Pancreas (tissue), 10 donors: ENCODE data around the gene RADIL. TPM values are rescaled to one million over a fixed set of nuclear protein-coding genes. Genes with fewer than 3 reads are reported as not detected.

ENCODE experiments used
- ATAC-seq, 4 donors: fragments of 200-7000 bp; cut with Tn5 transposase; one replicate each; pipeline versions ENCODE4 v1.8.0 to v1.9.1; 2020; ENCODE audit warnings: mild to moderate bottlenecking in 4 of 4, moderate library complexity in 4 of 4
- DNase-seq, 6 donors: peaks; one replicate each; pipeline ENCODE4 v3.0.0-alpha.2; 2020
- FAIRE-seq: peaks from 2 replicates; lab custom pipeline; 2012; peaks lifted over from hg19 to GRCh38; lab: Jason Lieb, UNC
- H3K27ac ChIP-seq, 4 donors: fragments of 200-600 bp; sonication (generic); 1 replicate in 3 of 4; 2 replicates in 1 of 4; pipeline versions ENCODE4 v1.5.0 to v1.8.0; 2020
- H3K27me3 ChIP-seq, 4 donors: fragments of 200-600 bp; one replicate each; pipeline ENCODE4 v1.8.0; 2021
- H3K36me3 ChIP-seq, 3 donors: fragments of 200-600 bp; sonication (generic) in 1 of 3; one replicate each; pipeline versions ENCODE4 v1.5.0 to v1.8.0; 2020 to 2021
- H3K4me1 ChIP-seq, 3 donors: fragments of 200-600 bp; one replicate each; pipeline ENCODE4 v1.8.0; 2021
- H3K4me3 ChIP-seq, 4 donors: fragments of 200-600 bp; sonication (generic) in 2 of 4; one replicate each; pipeline versions ENCODE4 v1.5.0 to v1.8.0; 2020 to 2021
- H3K9me3 ChIP-seq, 4 donors: fragments of 200-600 bp; one replicate each; pipeline ENCODE4 v1.8.0; 2021
- CTCF ChIP-seq, 4 donors: fragments of 200-600 bp; sonication (generic) in 3 of 4; IDR thresholded peaks; one replicate each; pipeline versions ENCODE4 v1.5.0 to v1.8.0; 2021; ENCODE audit warnings: antibody characterized with exemption in 4 of 4
- WGBS, 2 donors: extraction: QIAGEN DNeasy Blood & Tissue Kit; methylation state at CpG; one replicate each; pipeline ENCODE4 v1.1.7; 2013; 5-methylcytosine and 5-hydroxymethylcytosine counted together
- intact Hi-C, 3 donors: fragments of 100-400 bp; cut with DNase I; formaldehyde crosslinking; loops; one replicate each; pipeline versions ENCODE4 v1.11.1 to v1.14.2; 2022
- polyA plus RNA-seq, 2 donors: library from polyadenylated mRNA; stranded (reverse); fragments of 200-250 nt; gene quantifications; one replicate each; pipeline ENCODE4 v1.2.3, GENCODE V29; 2013
- total RNA-seq, 6 donors: library from RNA; stranded (reverse); fragmentation: NEBNext Ultra II Directional in 4 of 6; extraction: Animal tissue kit (Norgen Biotek cat#: 25700) in 4 of 6; gene quantifications; one replicate each; pipeline versions ENCODE4 v1.2.1 to v1.2.4, GENCODE V29; 2021 to 2023
- donor health status: healthy with polysubstance abuse.
- donor health status: DM: no; HTN: no; CAD: no; lungs with moderate emphysema.
- donor health status: DM: no; HTN: no; CAD: no.
- donor health status: control.
- donor health status: control.
- donor health status: Bipolar disorder and iron deficiency.
- donor health status: DM: yes; HTN: yes; CAD: no.
- donor health status: DM: no; HTN: no; CAD: no.
- donor health status: DM: no; HTN: no; CAD: no.
- donor health status: DM: yes; HTN: yes; CAD: no.

Gene RADIL
- total and polyA plus RNA-seq, 8 donors: 0.58 to 11.2 (median 3.5) TPM

GRCh38 chr7:4792537-4793126 lies 90.9 kb downstream of the RADIL start:
- 38 to 40% methylated on average over 45 to 47 of the region's 47 CpGs for whole genome bisulfite sequencing, 2 donors
- no peak for FAIRE-seq
- Histone ChIP-seq H3K27ac (no peak overlapping the region), H3K9me3 (no peaks in the 10 kb centered on the region), H3K4me3 (peak overlapping the region in 3 of 4 donors; percentile 25 to 51 (median 31)), H3K4me1 (peaks cover 0 to 3% (median 0%) of the 10 kb centered on the region in 3 donors), H3K27me3 (no peaks in the 10 kb centered on the region), H3K36me3 (peaks cover 0 to 25% (median 6%) of the 10 kb centered on the region in 3 donors)
- intact Hi-C loops: no loop called here
- no peak for TF ChIP-seq CTCF (IDR thresholded peaks at IDR 0.05)
- DNase-seq: peak in 2 of 6 donors; percentile 46 to 85
- ATAC-seq: peak; percentile 48 to 65 (median 58)

GRCh38 chr7:4791738-4792536 lies 91.6 kb downstream of the RADIL start:
- H3K27ac ChIP-seq: no peak overlapping the region
- H3K4me1 ChIP-seq: peaks cover 0 to 3% (median 0%) of the 10 kb centered on the region in 3 donors
- H3K27me3 ChIP-seq: no peaks in the 10 kb centered on the region
- no peak for FAIRE-seq
- H3K4me3 ChIP-seq: peak overlapping the region in 3 of 4 donors; percentile 25 to 51 (median 31)
- 51 to 55% methylated on average over 43 to 50 of the region's 50 CpGs for WGBS, 2 donors
- intact Hi-C loops: no loop called here
- peak; percentile 59 to 91 (median 76) for DNase-seq
- H3K36me3 ChIP-seq: peaks cover 0 to 30% (median 11%) of the 10 kb centered on the region in 3 donors
- TF ChIP-seq CTCF (IDR thresholded peaks at IDR 0.05): peak; percentile 50 to 79 (median 68)
- peak; percentile 66 to 93 (median 87) for ATAC-seq
- H3K9me3 ChIP-seq: no peaks in the 10 kb centered on the region

- Histone ChIP-seq H3K36me3 (peaks cover 0 to 38% (median 16%) of the 10 kb centered on the region in 3 donors), H3K4me3 (no peak overlapping the region), H3K4me1 (peaks cover 0 to 3% (median 0%) of the 10 kb centered on the region in 3 donors), H3K9me3 (no peaks in the 10 kb centered on the region), H3K27me3 (no peaks in the 10 kb centered on the region), H3K27ac (no peak overlapping the region)
- WGBS, 2 donors: 93 to 95% methylated on average over 23 to 25 of the region's 25 CpGs
- FAIRE-seq (no peak), DNase-seq (no peak), ATAC-seq (no peak)
- intact Hi-C loops: no loop called here
- TF ChIP-seq CTCF (IDR thresholded peaks at IDR 0.05): no peak
Measured at GRCh38 chr7:4791101-4791737, 92.3 kb downstream of the RADIL start.

GRCh38 chr7:4790516-4790991 lies 93.0 kb downstream of the RADIL start:
- FAIRE-seq (no peak), DNase-seq (no peak), ATAC-seq (no peak)
- no peaks in the 10 kb centered on the region for H3K27me3 ChIP-seq
- no peak overlapping the region for H3K27ac ChIP-seq
- intact Hi-C loops: no loop called here
- peaks cover 0 to 3% (median 0%) of the 10 kb centered on the region in 3 donors for H3K4me1 ChIP-seq
- no peak for TF ChIP-seq CTCF (IDR thresholded peaks at IDR 0.05)
- WGBS, 2 donors: 94 to 96% methylated on average over 24 of the region's 24 CpGs
- H3K36me3 ChIP-seq: peaks cover 0 to 42% (median 17%) of the 10 kb centered on the region in 3 donors
- H3K9me3 ChIP-seq: no peaks in the 10 kb centered on the region
- no peak overlapping the region for H3K4me3 ChIP-seq
